ENCODE measurements around the gene SCP2.

DNA sequence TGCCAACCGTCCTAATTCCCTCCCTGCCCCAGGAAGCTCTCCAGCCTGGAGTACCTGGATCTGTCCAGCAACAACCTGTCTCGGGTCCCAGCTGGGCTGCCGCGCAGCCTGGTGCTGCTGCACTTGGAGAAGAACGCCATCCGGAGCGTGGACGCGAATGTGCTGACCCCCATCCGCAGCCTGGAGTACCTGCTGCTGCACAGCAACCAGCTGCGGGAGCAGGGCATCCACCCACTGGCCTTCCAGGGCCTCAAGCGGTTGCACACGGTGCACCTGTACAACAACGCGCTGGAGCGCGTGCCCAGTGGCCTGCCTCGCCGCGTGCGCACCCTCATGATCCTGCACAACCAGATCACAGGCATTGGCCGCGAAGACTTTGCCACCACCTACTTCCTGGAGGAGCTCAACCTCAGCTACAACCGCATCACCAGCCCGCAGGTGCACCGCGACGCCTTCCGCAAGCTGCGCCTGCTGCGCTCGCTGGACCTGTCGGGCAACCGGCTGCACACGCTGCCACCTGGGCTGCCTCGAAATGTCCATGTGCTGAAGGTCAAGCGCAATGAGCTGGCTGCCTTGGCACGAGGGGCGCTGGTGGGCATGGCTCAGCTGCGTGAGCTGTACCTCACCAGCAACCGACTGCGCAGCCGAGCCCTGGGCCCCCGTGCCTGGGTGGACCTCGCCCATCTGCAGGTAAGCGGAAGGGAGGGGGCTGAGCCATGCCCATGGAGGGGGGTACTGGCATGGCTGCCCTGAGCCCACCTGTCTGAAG, 151.4 kb downstream of the SCP2 start:
- TF ChIP-seq, protein P1, sequence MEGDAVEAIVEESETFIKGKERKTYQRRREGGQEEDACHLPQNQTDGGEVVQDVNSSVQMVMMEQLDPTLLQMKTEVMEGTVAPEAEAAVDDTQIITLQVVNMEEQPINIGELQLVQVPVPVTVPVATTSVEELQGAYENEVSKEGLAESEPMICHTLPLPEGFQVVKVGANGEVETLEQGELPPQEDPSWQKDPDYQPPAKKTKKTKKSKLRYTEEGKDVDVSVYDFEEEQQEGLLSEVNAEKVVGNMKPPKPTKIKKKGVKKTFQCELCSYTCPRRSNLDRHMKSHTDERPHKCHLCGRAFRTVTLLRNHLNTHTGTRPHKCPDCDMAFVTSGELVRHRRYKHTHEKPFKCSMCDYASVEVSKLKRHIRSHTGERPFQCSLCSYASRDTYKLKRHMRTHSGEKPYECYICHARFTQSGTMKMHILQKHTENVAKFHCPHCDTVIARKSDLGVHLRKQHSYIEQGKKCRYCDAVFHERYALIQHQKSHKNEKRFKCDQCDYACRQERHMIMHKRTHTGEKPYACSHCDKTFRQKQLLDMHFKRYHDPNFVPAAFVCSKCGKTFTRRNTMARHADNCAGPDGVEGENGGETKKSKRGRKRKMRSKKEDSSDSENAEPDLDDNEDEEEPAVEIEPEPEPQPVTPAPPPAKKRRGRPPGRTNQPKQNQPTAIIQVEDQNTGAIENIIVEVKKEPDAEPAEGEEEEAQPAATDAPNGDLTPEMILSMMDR (IDR thresholded peaks at IDR 0.05; ENCODE audit: insufficient read depth, low read length) = no peak
- TF ChIP-seq, protein P2, sequence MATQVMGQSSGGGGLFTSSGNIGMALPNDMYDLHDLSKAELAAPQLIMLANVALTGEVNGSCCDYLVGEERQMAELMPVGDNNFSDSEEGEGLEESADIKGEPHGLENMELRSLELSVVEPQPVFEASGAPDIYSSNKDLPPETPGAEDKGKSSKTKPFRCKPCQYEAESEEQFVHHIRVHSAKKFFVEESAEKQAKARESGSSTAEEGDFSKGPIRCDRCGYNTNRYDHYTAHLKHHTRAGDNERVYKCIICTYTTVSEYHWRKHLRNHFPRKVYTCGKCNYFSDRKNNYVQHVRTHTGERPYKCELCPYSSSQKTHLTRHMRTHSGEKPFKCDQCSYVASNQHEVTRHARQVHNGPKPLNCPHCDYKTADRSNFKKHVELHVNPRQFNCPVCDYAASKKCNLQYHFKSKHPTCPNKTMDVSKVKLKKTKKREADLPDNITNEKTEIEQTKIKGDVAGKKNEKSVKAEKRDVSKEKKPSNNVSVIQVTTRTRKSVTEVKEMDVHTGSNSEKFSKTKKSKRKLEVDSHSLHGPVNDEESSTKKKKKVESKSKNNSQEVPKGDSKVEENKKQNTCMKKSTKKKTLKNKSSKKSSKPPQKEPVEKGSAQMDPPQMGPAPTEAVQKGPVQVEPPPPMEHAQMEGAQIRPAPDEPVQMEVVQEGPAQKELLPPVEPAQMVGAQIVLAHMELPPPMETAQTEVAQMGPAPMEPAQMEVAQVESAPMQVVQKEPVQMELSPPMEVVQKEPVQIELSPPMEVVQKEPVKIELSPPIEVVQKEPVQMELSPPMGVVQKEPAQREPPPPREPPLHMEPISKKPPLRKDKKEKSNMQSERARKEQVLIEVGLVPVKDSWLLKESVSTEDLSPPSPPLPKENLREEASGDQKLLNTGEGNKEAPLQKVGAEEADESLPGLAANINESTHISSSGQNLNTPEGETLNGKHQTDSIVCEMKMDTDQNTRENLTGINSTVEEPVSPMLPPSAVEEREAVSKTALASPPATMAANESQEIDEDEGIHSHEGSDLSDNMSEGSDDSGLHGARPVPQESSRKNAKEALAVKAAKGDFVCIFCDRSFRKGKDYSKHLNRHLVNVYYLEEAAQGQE (IDR thresholded peaks at IDR 0.05; ENCODE audit: insufficient replicate concordance, low read depth) = no peak
- TF ChIP-seq GABPA (IDR thresholded peaks at IDR 0.05; ENCODE audit: low read depth) = no peak
- TF ChIP-seq POLR2AphosphoS5 (IDR thresholded peaks at IDR 0.05; ENCODE audit: low read depth) = no peak

Measured in HL-60 (cell line).